ENCODE data around the gene MLLT3.

DNA sequence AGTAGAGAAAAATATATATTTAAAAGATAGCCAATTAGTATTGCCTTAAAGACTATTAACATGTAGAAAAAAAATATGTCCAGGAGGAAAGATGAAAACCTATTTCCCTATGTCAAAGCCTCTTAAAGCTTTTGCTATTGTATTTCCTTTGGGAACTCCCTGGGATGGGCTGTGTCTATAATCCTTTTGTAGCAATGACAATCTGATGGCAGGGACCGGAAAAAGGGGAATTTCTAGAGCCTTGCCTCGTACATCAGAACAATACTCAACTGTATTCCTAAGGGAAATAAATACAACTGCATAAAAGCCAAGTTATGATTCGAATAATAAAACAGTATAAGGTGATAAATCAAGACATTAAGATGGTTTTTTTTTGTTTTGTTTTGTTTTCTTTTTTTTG, 257.3 kb downstream of the MLLT3 start:
- TF ChIP-seq POLR2A (IDR thresholded peaks at IDR 0.05; ENCODE audit: low read depth, low read length) (no peak), TAF1 (IDR thresholded peaks at IDR 0.05; ENCODE audit: borderline replicate concordance, low read depth, low read length) (no peak), POLR2AphosphoS5 (IDR thresholded peaks at IDR 0.05; ENCODE audit: low read depth, low read length) (no peak)

Measured in GM12892 (cell line).